ENCODE data around the gene MCHR1. TPM values are rescaled to one million over a fixed set of nuclear protein-coding genes. Genes with fewer than 3 reads are reported as not detected.

MCHR1 gene
- total RNA-seq, 1 experiment from 2014 or later: not detected

DNA sequence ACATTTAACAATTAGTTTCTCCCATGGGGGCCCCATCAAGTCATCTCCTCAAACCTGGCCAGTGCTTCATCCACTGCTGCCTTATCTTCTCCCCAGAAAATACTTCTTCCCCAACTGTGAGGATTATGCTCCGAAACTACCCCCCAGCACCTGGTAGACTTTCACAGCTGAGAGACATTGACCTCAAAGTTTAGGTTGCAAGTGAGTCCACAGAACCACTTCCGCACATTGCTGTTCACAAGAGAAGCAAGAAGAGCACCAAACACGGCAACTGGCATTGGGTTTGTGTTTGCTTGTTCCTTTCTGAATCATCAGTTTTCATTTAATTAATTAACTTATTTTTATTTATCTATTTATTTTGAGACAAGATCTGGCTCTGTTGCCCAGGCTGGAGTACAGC lies 6.1 kb downstream of the MCHR1 start:
- ChIA-PET CTCF (interaction anchor here (0.7 to 7.7 kb wide), 2 partner anchors 73 to 238 kb away, joined by 3 to 128 read pairs; no protein-coding TSS in a partner anchor), POLR2A (interaction anchor here (1.6 to 4.9 kb wide), 2 partner anchors 9 to 73 kb away, joined by 6 to 45 read pairs; no protein-coding TSS in a partner anchor)
- no peaks in the 10 kb centered on the region for H3K36me3 Mint-ChIP-seq (ENCODE audit: insufficient read depth, unreplicated experiment)
- no peak overlapping the region for H3K4me3 Mint-ChIP-seq (ENCODE audit: unreplicated experiment)
- no TSS peak for BruUV-seq (replicated peaks)
- H3K9me3 Mint-ChIP-seq (ENCODE audit: unreplicated experiment): no peaks in the 10 kb centered on the region
- DNase-seq (ENCODE audit: unreplicated experiment): no peak
- H3K4me1 Mint-ChIP-seq (ENCODE audit: insufficient read depth, unreplicated experiment): peaks cover 7% of the 10 kb centered on the region
- intact Hi-C loops (cut with micrococcal nuclease): no loop called here
- no peaks in the 10 kb centered on the region for H3K27me3 Mint-ChIP-seq (ENCODE audit: insufficient read depth, unreplicated experiment)
- no peak for TF ChIP-seq CTCF (IDR thresholded peaks at IDR 0.05; ENCODE audit: unreplicated experiment)
- no peak overlapping the region for H3K27ac Mint-ChIP-seq (ENCODE audit: low read depth, unreplicated experiment)

- no peaks in the 10 kb centered on the region for H3K36me3 Mint-ChIP-seq (ENCODE audit: insufficient read depth, unreplicated experiment)
- H3K27me3 Mint-ChIP-seq (ENCODE audit: insufficient read depth, unreplicated experiment): no peaks in the 10 kb centered on the region
- peaks cover 7% of the 10 kb centered on the region for H3K4me1 Mint-ChIP-seq (ENCODE audit: insufficient read depth, unreplicated experiment)
- no peak for TF ChIP-seq CTCF (IDR thresholded peaks at IDR 0.05; ENCODE audit: unreplicated experiment)
- BruUV-seq (replicated peaks): no TSS peak
- POLR2A ChIA-PET: interaction anchor here (0.8 kb wide), 1 partner anchor 17 kb away, joined by 3 read pairs; no protein-coding TSS in a partner anchor
- intact Hi-C loops (cut with micrococcal nuclease): no loop called here
- no peak overlapping the region for H3K4me3 Mint-ChIP-seq (ENCODE audit: unreplicated experiment)
- H3K9me3 Mint-ChIP-seq (ENCODE audit: unreplicated experiment): no peaks in the 10 kb centered on the region
- no peak overlapping the region for H3K27ac Mint-ChIP-seq (ENCODE audit: low read depth, unreplicated experiment)
- CTCF ChIA-PET: interaction anchor here (0.6 to 7.7 kb wide), 2 partner anchors 71 to 463 kb away, joined by 4 to 128 read pairs; no protein-coding TSS in a partner anchor
- no peak for DNase-seq (ENCODE audit: unreplicated experiment)
Measured at GRCh38 chr22:40687706-40688105, 8.4 kb downstream of the MCHR1 start.

DNA sequence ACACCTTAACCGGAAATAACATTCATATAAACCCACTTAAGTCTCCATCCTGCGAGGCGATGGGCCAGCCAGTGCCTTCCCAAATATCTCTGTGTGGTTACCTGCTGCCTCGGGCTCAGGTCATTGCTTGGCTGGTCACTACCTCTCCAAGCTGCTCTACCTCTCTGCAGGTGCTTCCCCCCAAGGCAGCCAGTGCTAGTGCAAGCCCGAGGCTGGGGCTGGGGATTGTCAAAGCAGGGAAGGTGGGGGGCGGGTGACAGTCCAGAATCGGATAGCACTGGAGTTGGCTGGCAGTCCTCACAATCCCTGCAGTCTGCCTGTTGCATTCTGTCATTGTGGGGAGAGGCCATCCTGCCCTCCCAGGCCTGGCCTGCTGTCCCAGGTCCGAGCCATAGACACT lies 11.1 kb downstream of the MCHR1 start:
- CTCF ChIA-PET: interaction anchor here (0.5 kb wide), 1 partner anchor 26 kb away, joined by 4 read pairs; no protein-coding TSS in a partner anchor
- no peak for DNase-seq (ENCODE audit: unreplicated experiment)
- Mint-ChIP-seq H3K9me3 (ENCODE audit: unreplicated experiment) (no peaks in the 10 kb centered on the region), H3K4me3 (ENCODE audit: unreplicated experiment) (no peak overlapping the region), H3K27ac (ENCODE audit: low read depth, unreplicated experiment) (no peak overlapping the region), H3K4me1 (ENCODE audit: insufficient read depth, unreplicated experiment) (peaks cover 6% of the 10 kb centered on the region), H3K27me3 (ENCODE audit: insufficient read depth, unreplicated experiment) (no peaks in the 10 kb centered on the region), H3K36me3 (ENCODE audit: insufficient read depth, unreplicated experiment) (no peaks in the 10 kb centered on the region)
- BruUV-seq (replicated peaks): no TSS peak
- intact Hi-C loops (cut with micrococcal nuclease): no loop called here
- POLR2A ChIA-PET: interaction anchor here (0.7 kb wide), 1 partner anchor 108 kb away, joined by 3 read pairs; no protein-coding TSS in a partner anchor
- no peak for TF ChIP-seq CTCF (IDR thresholded peaks at IDR 0.05; ENCODE audit: unreplicated experiment)

GRCh38 chr22:40691532-40691931 lies 12.2 kb downstream of the MCHR1 start:
- POLR2A ChIA-PET: interaction anchor here (1.2 to 1.3 kb wide), 2 partner anchors 18 to 69 kb away, joined by 3 read pairs; no protein-coding TSS in a partner anchor
- no TSS peak for BruUV-seq (replicated peaks)
- H3K36me3 Mint-ChIP-seq (ENCODE audit: insufficient read depth, unreplicated experiment): no peaks in the 10 kb centered on the region
- H3K4me3 Mint-ChIP-seq (ENCODE audit: unreplicated experiment): no peak overlapping the region
- CTCF ChIA-PET: interaction anchor here (0.8 to 2.0 kb wide), 3 partner anchors 8 to 69 kb away, joined by 4 to 11 read pairs (median 4); no protein-coding TSS in a partner anchor
- no peaks in the 10 kb centered on the region for H3K27me3 Mint-ChIP-seq (ENCODE audit: insufficient read depth, unreplicated experiment)
- DNase-seq (ENCODE audit: unreplicated experiment): no peak
- H3K4me1 Mint-ChIP-seq (ENCODE audit: insufficient read depth, unreplicated experiment): peaks cover 6% of the 10 kb centered on the region
- TF ChIP-seq CTCF (IDR thresholded peaks at IDR 0.05; ENCODE audit: unreplicated experiment): no peak
- no peak overlapping the region for H3K27ac Mint-ChIP-seq (ENCODE audit: low read depth, unreplicated experiment)
- intact Hi-C loops (cut with micrococcal nuclease): no loop called here
- H3K9me3 Mint-ChIP-seq (ENCODE audit: unreplicated experiment): no peaks in the 10 kb centered on the region

Data from MCF 10A (cell line).